Endothelial cell of umbilical vein (primary cell): ENCODE results near the gene NKX3-2. TPM values are rescaled to one million over a fixed set of nuclear protein-coding genes. Genes with fewer than 3 reads are reported as not detected.

ENCODE experiments used
- BruUV-seq: library from RNA; stranded (reverse); fragments of 400-500 nt; replicated peaks from 2 replicates; lab custom pipeline; 2021; lab: Mats Ljungman, UMichigan
- CTCF ChIA-PET: fragments of 300-600, 350-600 bp; sonication (Branson Sonifier 250); formaldehyde crosslinking; loops from one replicate; lab custom pipeline; 2021; ENCODE audit warnings: antibody characterized with exemption, inconsistent platforms; lab: Charles Lee
- POLR2A ChIA-PET: fragments of 300-600, 350-600 bp; sonication (Branson Sonifier 250); formaldehyde crosslinking; loops from one replicate; lab custom pipeline; 2021; ENCODE audit warnings: antibody characterized with exemption, inconsistent platforms; lab: Charles Lee
- DNase-seq: peaks from one replicate; pipeline ENCODE4 v3.0.0-alpha.2; 2011; ENCODE audit warnings: low read depth, low spot score
- FAIRE-seq: peaks from 2 replicates; lab custom pipeline; 2011; peaks lifted over from hg19 to GRCh38; lab: Jason Lieb, UNC
- H2AFZ ChIP-seq: 2 replicates; pipeline ENCODE4 v1.6.0; 2012; ENCODE audit warnings: low read depth, low read length, control low read depth, inconsistent platforms
- H3K27ac ChIP-seq: 2 replicates; pipeline ENCODE4 v1.5.1; 2011; ENCODE audit warnings: low read depth, mild to moderate bottlenecking, control low read depth, low read length, moderate library complexity; ENCODE audit not compliant: insufficient read depth
- H3K27me3 ChIP-seq, 2 experiments: 2 replicates each; pipeline versions ENCODE4 v1.6.0 to v1.6.1; 2011; ENCODE audit warnings: low read length in 2 of 2, mixed read lengths in 1 of 2; ENCODE audit not compliant: control insufficient read depth in 2 of 2, insufficient read depth in 2 of 2
- H3K36me3 ChIP-seq, 2 experiments: 2 replicates in 1 of 2; 3 replicates in 1 of 2; pipeline ENCODE4 v1.5.1; 2011; ENCODE audit warnings: low read length in 2 of 2, mild to moderate bottlenecking in 1 of 2, moderate library complexity in 1 of 2; ENCODE audit not compliant: control insufficient read depth in 2 of 2, insufficient read depth in 2 of 2; ENCODE audit errors: extremely low read depth in 1 of 2
- H3K4me1 ChIP-seq: 3 replicates; pipeline ENCODE4 v1.5.1; 2011; ENCODE audit warnings: mild to moderate bottlenecking, low read length; ENCODE audit not compliant: control insufficient read depth, insufficient read depth; ENCODE audit errors: extremely low read depth
- H3K4me2 ChIP-seq: 2 replicates; pipeline ENCODE4 v1.6.1; 2011; ENCODE audit warnings: low read length, control low read depth, mixed read lengths; ENCODE audit not compliant: insufficient read depth
- H3K4me3 ChIP-seq, 3 experiments: fragments of 200-600 bp in 1 of 3; sonication (generic), shearing (Covaris generic) in 1 of 3; replicated peaks in 1 of 3; 2 replicates each; pipeline ENCODE4 v1.5.1; 2011 to 2016; ENCODE audit warnings: control low read depth in 3 of 3, low read length in 3 of 3, mild to moderate bottlenecking in 2 of 3, inconsistent platforms in 1 of 3, low read depth in 1 of 3, moderate library complexity in 1 of 3; ENCODE audit not compliant: insufficient read depth in 1 of 3
- H3K79me2 ChIP-seq: 2 replicates; pipeline ENCODE4 v1.6.0; 2012; ENCODE audit warnings: low read length, inconsistent platforms; ENCODE audit not compliant: control insufficient read depth, insufficient read depth
- H3K9ac ChIP-seq: replicated peaks from 2 replicates; pipeline ENCODE3; 2011; ENCODE audit warnings: low read length, control low read depth; ENCODE audit not compliant: insufficient read depth; ENCODE audit errors: extremely low read depth
- H3K9me1 ChIP-seq: replicated peaks from 3 replicates; pipeline ENCODE4 v1.6.0; 2011; ENCODE audit warnings: mild to moderate bottlenecking, low read length; ENCODE audit not compliant: control insufficient read depth, insufficient read depth; ENCODE audit errors: extremely low read depth
- H3K9me3 ChIP-seq: replicated peaks from 2 replicates; pipeline ENCODE4 v1.5.1; 2012; ENCODE audit warnings: low read length, inconsistent platforms; ENCODE audit not compliant: control insufficient read depth, insufficient read depth
- H4K20me1 ChIP-seq: replicated peaks from 2 replicates; pipeline ENCODE3; 2011; ENCODE audit warnings: mild to moderate bottlenecking, low read length; ENCODE audit not compliant: control insufficient read depth, insufficient read depth; ENCODE audit errors: extremely low read depth
- EZH2 ChIP-seq: IDR thresholded peaks from 2 replicates; pipeline ENCODE4 v1.6.1; 2012; ENCODE audit warnings: borderline replicate concordance, low read depth, mild to moderate bottlenecking, moderate library complexity, low read length, inconsistent platforms; ENCODE audit not compliant: severe bottlenecking
- FOS ChIP-seq: IDR thresholded peaks from 2 replicates; pipeline ENCODE4 v1.6.1; 2011; ENCODE audit warnings: mild to moderate bottlenecking, low read length, moderate library complexity, borderline replicate concordance; ENCODE audit not compliant: insufficient read depth
- GATA2 ChIP-seq: IDR thresholded peaks from 2 replicates; pipeline ENCODE4 v1.7.0; 2011; ENCODE audit warnings: low read depth, mild to moderate bottlenecking, moderate library complexity, mixed read lengths, low read length; ENCODE audit not compliant: insufficient read length, insufficient read depth
- JUN ChIP-seq: IDR thresholded peaks from 2 replicates; pipeline ENCODE4 v1.6.1; 2011; ENCODE audit warnings: borderline replicate concordance, low read depth; ENCODE audit not compliant: insufficient read length, insufficient read depth
- MYC ChIP-seq: IDR thresholded peaks from one replicate; pipeline ENCODE4 v1.6.1; 2011; ENCODE audit warnings: mild to moderate bottlenecking, low read depth, low read length
- POLR2A ChIP-seq: IDR thresholded peaks from 2 replicates; pipeline ENCODE4 v1.6.1; 2012; ENCODE audit warnings: low read depth, mild to moderate bottlenecking, control low read depth, low read length
- POLR2AphosphoS5 ChIP-seq: IDR thresholded peaks from 2 replicates; pipeline ENCODE4 v1.6.1; 2012; ENCODE audit warnings: low read depth, mild to moderate bottlenecking, control low read depth, low read length, moderate library complexity; ENCODE audit not compliant: insufficient read depth
- dilution Hi-C: fragments of 300-500 bp; cut with MboI; formaldehyde crosslinking; loops from one replicate; pipeline ENCODE4 v1.15.0; 2019; ENCODE audit warnings: low sequenced_read_pairs; ENCODE audit not compliant: extremely low pct_ligation_motif_present
- intact Hi-C: fragments of 100-400 bp; cut with micrococcal nuclease; formaldehyde crosslinking; loops from one replicate; pipeline ENCODE4 v1.10.0; 2022
- polyA plus RNA-seq, 4 experiments: library from polyadenylated mRNA; depleted of rRNA in 3 of 4; stranded (reverse) in 3 of 4; unstranded in 1 of 4; fragments of >200 nt; gene quantifications; 2 replicates each; pipeline versions ENCODE4 v1.2.1 to v1.2.3, GENCODE V29; 2011 to 2012; ENCODE audit warnings: missing spikeins in 1 of 4
- total RNA-seq: library from RNA; stranded (reverse); gene quantifications from 2 replicates; pipeline ENCODE4 v1.2.3, GENCODE V29; 2021
- TF ChIP-seq, protein P1 (sequence below), 2 donors: IDR thresholded peaks; 1 replicate in 1 of 2; 2 replicates in 1 of 2; pipeline ENCODE4 v1.5.1; 2011; ENCODE audit warnings: low read length in 2 of 2, mild to moderate bottlenecking in 2 of 2, moderate library complexity in 2 of 2, control low read depth in 1 of 2, inconsistent platforms in 1 of 2, low read depth in 1 of 2; ENCODE audit not compliant: insufficient read depth in 1 of 2; ENCODE audit errors: extremely low read depth in 1 of 2
- TF ChIP-seq, protein P2 (sequence below): IDR thresholded peaks from 2 replicates; pipeline ENCODE4 v1.6.1; 2011; ENCODE audit not compliant: insufficient read depth, insufficient read length

Gene NKX3-2
- total and polyA plus RNA-seq, 2 donors (not counting 3 experiments of a cell fraction or from before 2014, with no cell fraction given) = not detected

DNA sequence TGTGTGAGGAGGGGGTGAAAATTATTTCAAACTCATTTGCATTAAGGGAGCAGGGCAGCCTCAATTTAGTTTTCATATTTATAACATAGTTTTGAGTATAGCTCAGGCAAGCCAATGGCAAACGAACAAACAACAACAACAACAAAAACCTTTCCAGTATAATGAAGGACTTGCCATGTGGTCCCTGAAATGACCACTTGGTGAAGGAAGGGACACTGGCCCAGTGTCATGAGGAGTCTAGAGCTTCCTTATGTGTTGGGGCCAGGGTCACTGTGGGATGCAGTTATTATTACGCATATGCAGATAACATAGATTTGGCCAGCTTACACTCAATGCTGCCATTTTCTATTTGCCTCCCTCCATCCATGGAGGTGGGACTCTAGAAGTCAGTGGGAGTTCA lies 23.3 kb downstream of the NKX3-2 start:
- Histone ChIP-seq H2AFZ (no peak overlapping the region), H3K4me1 (no peaks in the 10 kb centered on the region), H3K27me3 (peaks cover 62 to 91% of the 10 kb centered on the region in 2 experiments), H3K9ac (no peak overlapping the region), H3K9me1 (no peaks in the 10 kb centered on the region), H3K4me3 (no peak overlapping the region), H3K9me3 (peaks cover 7% of the 10 kb centered on the region), H3K36me3 (no peaks in the 10 kb centered on the region), H4K20me1 (no peaks in the 10 kb centered on the region), H3K27ac (no peak overlapping the region), H3K4me2 (no peak overlapping the region), H3K79me2 (no peaks in the 10 kb centered on the region)
- dilution Hi-C loops (no loop called here), intact Hi-C loops (no loop called here)
- no peak for FAIRE-seq
- ChIA-PET POLR2A (no interaction called here), CTCF (no interaction called here)
- no peak for DNase-seq
- no TSS peak for BruUV-seq
- no peak for TF ChIP-seq POLR2A
- no peak for TF ChIP-seq FOS
- TF ChIP-seq, protein P1, sequence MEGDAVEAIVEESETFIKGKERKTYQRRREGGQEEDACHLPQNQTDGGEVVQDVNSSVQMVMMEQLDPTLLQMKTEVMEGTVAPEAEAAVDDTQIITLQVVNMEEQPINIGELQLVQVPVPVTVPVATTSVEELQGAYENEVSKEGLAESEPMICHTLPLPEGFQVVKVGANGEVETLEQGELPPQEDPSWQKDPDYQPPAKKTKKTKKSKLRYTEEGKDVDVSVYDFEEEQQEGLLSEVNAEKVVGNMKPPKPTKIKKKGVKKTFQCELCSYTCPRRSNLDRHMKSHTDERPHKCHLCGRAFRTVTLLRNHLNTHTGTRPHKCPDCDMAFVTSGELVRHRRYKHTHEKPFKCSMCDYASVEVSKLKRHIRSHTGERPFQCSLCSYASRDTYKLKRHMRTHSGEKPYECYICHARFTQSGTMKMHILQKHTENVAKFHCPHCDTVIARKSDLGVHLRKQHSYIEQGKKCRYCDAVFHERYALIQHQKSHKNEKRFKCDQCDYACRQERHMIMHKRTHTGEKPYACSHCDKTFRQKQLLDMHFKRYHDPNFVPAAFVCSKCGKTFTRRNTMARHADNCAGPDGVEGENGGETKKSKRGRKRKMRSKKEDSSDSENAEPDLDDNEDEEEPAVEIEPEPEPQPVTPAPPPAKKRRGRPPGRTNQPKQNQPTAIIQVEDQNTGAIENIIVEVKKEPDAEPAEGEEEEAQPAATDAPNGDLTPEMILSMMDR (IDR thresholded peaks at IDR 0.05; ENCODE audit: extremely low read depth in 1 of 2, insufficient read depth in 1 of 2, low read depth in 1 of 2, low read length in 2 of 2) = no peak
- no peak for TF ChIP-seq EZH2
- TF ChIP-seq GATA2 = no peak
- TF ChIP-seq MYC = no peak

DNA sequence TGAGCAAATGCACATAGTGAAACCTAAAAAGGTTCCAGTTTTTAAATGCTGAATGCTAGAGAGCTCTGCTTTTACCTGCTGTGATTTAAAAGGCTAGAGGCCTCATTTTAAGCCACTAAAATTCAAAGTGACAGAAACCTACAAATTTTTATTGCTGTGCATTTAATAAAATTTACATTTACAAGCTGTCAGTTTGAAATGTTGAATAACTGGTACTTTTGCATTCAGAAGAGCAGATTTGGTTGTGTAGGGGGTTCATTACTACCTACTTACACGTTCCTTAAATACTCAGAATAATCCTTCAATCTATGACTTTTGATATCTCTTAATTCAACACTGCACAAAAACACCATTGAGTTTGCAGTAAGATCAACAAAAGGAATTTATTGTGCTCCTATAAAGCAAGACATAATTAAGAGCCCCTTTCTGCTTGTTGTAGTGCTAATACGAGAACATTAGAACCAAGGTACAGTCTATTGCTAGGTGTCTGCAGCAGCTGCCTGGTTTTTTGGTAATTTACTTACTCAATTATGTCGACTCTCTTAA lies 27.9 kb downstream of the NKX3-2 start:
- H2AFZ ChIP-seq = no peak overlapping the region
- POLR2A ChIA-PET = no interaction called here
- BruUV-seq = no TSS peak
- H3K9ac ChIP-seq = no peak overlapping the region
- no peaks in the 10 kb centered on the region for H3K4me1 ChIP-seq
- dilution Hi-C loops = no loop called here
- no peaks in the 10 kb centered on the region for H3K9me3 ChIP-seq
- CTCF ChIA-PET = no interaction called here
- H3K27ac ChIP-seq = no peak overlapping the region
- no peak for FAIRE-seq
- no peak overlapping the region for H3K4me3 ChIP-seq
- no peaks in the 10 kb centered on the region for H3K36me3 ChIP-seq
- no peaks in the 10 kb centered on the region for H3K9me1 ChIP-seq
- H3K27me3 ChIP-seq = peaks cover 25 to 59% of the 10 kb centered on the region in 2 experiments
- TF ChIP-seq JUN (no peak), MYC (no peak), FOS (no peak), POLR2AphosphoS5 (no peak), EZH2 (no peak), GATA2 (no peak), POLR2A (no peak)
- TF ChIP-seq, protein P1 (IDR thresholded peaks at IDR 0.05; ENCODE audit: extremely low read depth in 1 of 2, insufficient read depth in 1 of 2, low read depth in 1 of 2, low read length in 2 of 2) = no peak
- TF ChIP-seq, protein P2, sequence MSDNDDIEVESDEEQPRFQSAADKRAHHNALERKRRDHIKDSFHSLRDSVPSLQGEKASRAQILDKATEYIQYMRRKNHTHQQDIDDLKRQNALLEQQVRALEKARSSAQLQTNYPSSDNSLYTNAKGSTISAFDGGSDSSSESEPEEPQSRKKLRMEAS = no peak
- DNase-seq = no peak
- H4K20me1 ChIP-seq = no peaks in the 10 kb centered on the region
- no peaks in the 10 kb centered on the region for H3K79me2 ChIP-seq
- H3K4me2 ChIP-seq = no peak overlapping the region
- intact Hi-C loops = no loop called here
